Activated CD4-positive, alpha-beta memory T cell treated with anti-CD3 and anti-CD28 coated beads, Interleukin-2, amount 10 ng/mL, durations not matched to agents 7 days and 5 days (primary cell): Measurements from ENCODE around the gene NAT10. TPM values are rescaled to one million over a fixed set of nuclear protein-coding genes. Genes with fewer than 3 reads are reported as not detected.
A peak's percentile ranks its signal among the peaks of the same experiment; 100 is the strongest.

Experiments
- CTCF ChIA-PET: fragments of 350-600 bp; sonication (Branson Sonifier 250); formaldehyde crosslinking; loops from one replicate; lab custom pipeline; 2021; ENCODE audit warnings: antibody characterized with exemption, inconsistent platforms; lab: Charles Lee
- POLR2A ChIA-PET: fragments of 350-600 bp; sonication (Branson Sonifier 250); formaldehyde crosslinking; loops from one replicate; lab custom pipeline; 2021; ENCODE audit warnings: antibody characterized with exemption; lab: Charles Lee
- DNase-seq: peaks from one replicate; pipeline ENCODE4 v3.0.0-alpha.2; 2020
- H3K27ac Mint-ChIP-seq: one replicate; pipeline ENCODE4 v1.8.0; 2021; ENCODE audit warnings: mild to moderate bottlenecking, mixed read lengths
- H3K27me3 Mint-ChIP-seq: one replicate; pipeline ENCODE4 v1.8.0; 2021; ENCODE audit warnings: mixed read lengths
- H3K36me3 Mint-ChIP-seq: one replicate; pipeline ENCODE4 v1.8.0; 2021; ENCODE audit warnings: low read depth, mixed read lengths
- H3K4me1 Mint-ChIP-seq: one replicate; pipeline ENCODE4 v1.8.0; 2021; ENCODE audit warnings: mixed read lengths
- H3K4me3 Mint-ChIP-seq: one replicate; pipeline ENCODE4 v1.8.0; 2021; ENCODE audit warnings: mild to moderate bottlenecking, mixed read lengths
- H3K9me3 Mint-ChIP-seq: one replicate; pipeline ENCODE4 v1.8.0; 2021; ENCODE audit warnings: mixed read lengths
- total RNA-seq, 2 experiments: library from RNA; stranded (reverse); gene quantifications; one replicate each; pipeline ENCODE4 v1.2.3, GENCODE V29; 2021

NAT10 gene
- total RNA-seq, 2 experiments from 2014 or later = 52.9 to 57.8 TPM

- ChIA-PET CTCF (interaction anchor here (0.9 kb wide), 1 partner anchor 13 kb away, joined by 3 read pairs; no protein-coding TSS in a partner anchor), POLR2A (interaction anchor here (2.9 kb wide), 1 partner anchor 8 kb away, joined by 15 read pairs; the partner anchor contains the start of gene NAT10)
- Mint-ChIP-seq H3K27ac (no peak overlapping the region), H3K4me1 (peaks cover 8% of the 10 kb centered on the region), H3K27me3 (no peaks in the 10 kb centered on the region), H3K9me3 (no peaks in the 10 kb centered on the region), H3K4me3 (no peak overlapping the region), H3K36me3 (peaks cover 71% of the 10 kb centered on the region)
- no peak for DNase-seq
Measured at GRCh38 chr11:34114014-34114413, 8.6 kb downstream of the NAT10 start.

GRCh38 chr11:34114471-34114870, 9.0 kb downstream of the NAT10 start:
- no peak overlapping the region for H3K4me3 Mint-ChIP-seq
- no peak for DNase-seq
- H3K9me3 Mint-ChIP-seq = no peaks in the 10 kb centered on the region
- CTCF ChIA-PET = no interaction called here
- H3K4me1 Mint-ChIP-seq = peaks cover 3% of the 10 kb centered on the region
- H3K27ac Mint-ChIP-seq = no peak overlapping the region
- POLR2A ChIA-PET = interaction anchor here (2.9 kb wide), 1 partner anchor 8 kb away, joined by 15 read pairs; the partner anchor contains the start of gene NAT10
- peaks cover 69% of the 10 kb centered on the region for H3K36me3 Mint-ChIP-seq
- no peaks in the 10 kb centered on the region for H3K27me3 Mint-ChIP-seq

DNA sequence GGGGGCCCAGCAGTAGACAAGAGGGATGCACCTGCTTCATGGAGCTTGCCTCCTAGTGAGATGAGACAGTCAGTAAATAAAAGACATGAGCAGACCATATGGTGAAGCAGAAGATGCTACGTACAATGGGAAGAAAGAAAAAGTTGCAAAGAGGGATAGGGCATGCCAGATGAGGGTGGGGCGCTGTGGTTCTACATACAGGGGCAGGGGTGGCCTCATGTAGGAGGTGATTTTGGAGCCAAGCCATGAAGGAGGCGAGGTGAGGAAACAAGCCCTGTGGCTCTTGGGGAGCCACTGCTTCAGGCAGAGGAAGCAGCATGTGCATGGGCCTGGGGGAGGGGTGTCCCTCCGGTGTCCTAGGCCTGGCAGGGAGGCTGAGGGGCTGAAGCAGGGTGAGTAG, 15.2 kb downstream of the NAT10 start:
- no peak overlapping the region for H3K4me3 Mint-ChIP-seq
- no peaks in the 10 kb centered on the region for H3K4me1 Mint-ChIP-seq
- H3K27me3 Mint-ChIP-seq = no peaks in the 10 kb centered on the region
- no peak for DNase-seq
- ChIA-PET POLR2A (no interaction called here), CTCF (no interaction called here)
- no peak overlapping the region for H3K27ac Mint-ChIP-seq
- peaks cover 69% of the 10 kb centered on the region for H3K36me3 Mint-ChIP-seq
- H3K9me3 Mint-ChIP-seq = no peaks in the 10 kb centered on the region

DNA sequence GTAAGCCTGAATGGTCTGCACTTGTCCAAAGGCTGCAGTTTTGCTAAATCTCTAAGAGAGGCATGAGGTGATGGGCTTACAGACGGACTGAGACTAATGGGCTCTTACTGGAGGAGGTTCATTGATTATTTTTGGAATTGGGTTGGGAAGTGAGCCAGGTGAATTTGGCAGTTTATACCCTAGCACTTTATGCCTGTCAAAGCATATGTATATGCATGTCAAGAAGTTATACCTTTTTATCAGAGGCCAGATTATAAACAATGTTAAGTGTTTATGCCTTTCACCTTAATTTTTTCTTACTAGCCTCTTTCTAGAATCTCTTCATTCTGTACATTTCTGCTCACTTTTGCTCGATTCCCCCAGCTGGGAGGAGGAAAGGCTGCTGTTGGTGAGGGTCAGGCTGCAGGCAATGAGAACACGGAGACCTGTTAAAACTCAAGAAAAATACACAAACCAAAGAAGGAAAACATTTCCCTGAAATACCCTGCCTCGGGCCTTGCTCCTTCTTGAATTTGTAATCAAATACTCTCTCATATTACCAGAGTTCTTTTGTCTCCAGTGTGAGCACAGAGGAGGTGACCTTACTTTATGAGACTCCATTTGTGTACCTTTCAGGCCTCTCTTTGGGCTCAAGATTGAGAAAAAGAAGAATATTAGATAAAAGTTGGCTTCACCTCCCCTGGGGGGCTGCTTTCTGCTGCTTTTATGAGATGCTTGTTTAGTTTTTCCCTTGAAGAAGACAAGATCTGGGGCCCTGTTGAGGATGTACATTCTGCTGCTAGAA, 19.6 kb downstream of the NAT10 start:
- Mint-ChIP-seq H3K4me1 (no peaks in the 10 kb centered on the region), H3K27ac (no peak overlapping the region), H3K36me3 (peaks cover 56% of the 10 kb centered on the region), H3K9me3 (no peaks in the 10 kb centered on the region), H3K4me3 (no peak overlapping the region), H3K27me3 (no peaks in the 10 kb centered on the region)
- no peak for DNase-seq
- POLR2A ChIA-PET = no interaction called here
- CTCF ChIA-PET = no interaction called here

DNA sequence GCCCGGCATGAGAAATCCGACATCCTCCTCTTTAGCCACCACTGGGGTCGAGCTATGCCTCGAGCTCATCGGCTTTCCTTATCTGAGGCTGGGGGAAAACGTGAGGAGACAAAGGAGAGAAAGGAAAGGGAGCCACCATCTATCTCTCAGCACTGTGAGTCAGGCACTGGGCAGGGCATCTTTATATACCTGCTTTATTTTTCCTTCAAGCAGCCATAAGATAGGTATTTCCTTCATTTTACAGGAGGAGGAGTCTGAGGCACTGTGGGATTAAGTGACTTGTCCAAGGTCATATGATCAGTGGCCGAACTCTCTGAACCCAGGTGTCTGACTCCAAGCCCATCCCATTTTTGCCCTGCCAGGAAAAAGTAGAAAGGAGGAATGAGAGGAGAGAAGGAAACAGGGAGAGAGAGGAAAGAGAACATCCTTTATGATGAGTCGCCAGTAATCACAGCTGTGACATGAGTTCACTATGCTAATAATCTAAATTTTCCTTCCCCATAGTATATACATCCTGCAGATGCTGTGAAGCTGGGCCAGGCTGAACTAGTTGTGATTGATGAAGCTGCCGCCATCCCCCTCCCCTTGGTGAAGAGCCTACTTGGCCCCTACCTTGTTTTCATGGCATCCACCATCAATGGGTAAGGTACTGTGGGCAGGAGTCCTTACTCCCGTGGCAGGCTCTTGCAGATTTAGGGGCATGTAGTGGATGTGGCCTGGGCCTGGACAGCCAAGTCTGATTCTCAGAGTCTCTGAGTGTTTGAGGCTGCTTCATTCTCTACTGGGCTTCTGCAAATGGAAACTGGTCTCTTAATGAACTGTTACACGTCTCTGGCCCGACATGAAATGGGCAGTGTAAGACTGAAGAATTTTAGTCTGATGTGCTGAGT, 21.8 kb downstream of the NAT10 start:
- peaks cover 56% of the 10 kb centered on the region for H3K36me3 Mint-ChIP-seq
- no peaks in the 10 kb centered on the region for H3K9me3 Mint-ChIP-seq
- no peak for DNase-seq
- POLR2A ChIA-PET = no interaction called here
- no peaks in the 10 kb centered on the region for H3K27me3 Mint-ChIP-seq
- CTCF ChIA-PET = interaction anchor here (0.7 to 1.0 kb wide), 2 partner anchors 14 to 21 kb away, joined by 3 to 4 read pairs; partner anchors contain the start of gene NAT10
- H3K27ac Mint-ChIP-seq = no peak overlapping the region
- H3K4me3 Mint-ChIP-seq = no peak overlapping the region
- no peaks in the 10 kb centered on the region for H3K4me1 Mint-ChIP-seq

DNA sequence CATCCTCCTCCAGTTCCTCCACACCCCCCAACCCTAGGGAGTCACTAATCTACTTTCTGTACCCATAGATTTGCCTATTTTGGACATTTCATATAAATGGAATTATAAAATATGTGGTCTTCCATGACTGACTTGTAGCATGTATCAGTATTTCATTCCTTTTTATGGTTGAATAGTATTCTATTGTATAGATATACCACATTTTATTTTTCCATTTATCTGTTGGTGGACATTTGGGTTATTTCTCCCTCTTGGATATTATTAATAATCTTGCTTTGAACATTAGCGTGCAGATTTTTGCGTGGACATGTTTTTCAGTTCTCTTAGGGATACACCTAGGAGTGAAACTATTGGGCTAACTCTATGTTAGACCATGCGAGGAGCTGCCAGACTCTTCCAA, 23.4 kb downstream of the NAT10 start:
- Mint-ChIP-seq H3K36me3 (peaks cover 54% of the 10 kb centered on the region), H3K4me3 (no peak overlapping the region), H3K4me1 (no peaks in the 10 kb centered on the region), H3K9me3 (no peaks in the 10 kb centered on the region), H3K27ac (no peak overlapping the region), H3K27me3 (no peaks in the 10 kb centered on the region)
- no peak for DNase-seq
- CTCF ChIA-PET = no interaction called here
- POLR2A ChIA-PET = no interaction called here

DNA sequence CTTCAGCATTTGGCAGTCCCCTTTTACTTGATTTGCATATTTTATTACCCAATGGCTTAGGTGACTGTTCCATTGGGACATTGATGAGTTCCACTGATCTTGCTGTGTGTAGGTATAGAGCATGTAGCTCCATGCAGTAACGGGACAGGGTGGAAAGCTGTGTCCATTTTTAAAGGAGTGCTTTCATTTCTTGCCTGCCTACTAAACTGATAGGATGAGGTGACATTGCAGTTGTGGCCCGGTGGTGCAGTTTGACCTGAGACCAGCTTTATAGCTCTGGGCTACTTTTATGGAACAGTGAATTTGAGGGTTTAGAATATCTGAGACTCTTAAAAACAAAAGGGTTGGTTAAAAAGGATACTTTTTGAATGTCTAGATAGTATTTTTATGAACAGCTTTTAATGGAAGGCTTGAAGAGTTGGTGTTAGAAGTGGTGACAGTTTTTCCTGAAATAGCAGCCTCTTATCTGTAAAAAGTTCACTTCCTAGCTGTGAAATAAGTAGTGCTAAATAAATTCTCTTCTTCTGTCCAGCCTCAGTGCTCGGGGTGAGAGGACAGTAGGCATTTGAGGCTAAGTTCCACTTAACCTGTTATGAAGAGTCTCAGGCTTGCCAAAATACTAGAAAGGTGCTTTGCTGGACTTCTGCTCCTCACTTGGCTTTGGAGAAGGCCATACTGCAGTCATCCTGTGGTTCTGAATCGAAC, 27.0 kb downstream of the NAT10 start:
- H3K27me3 Mint-ChIP-seq = no peaks in the 10 kb centered on the region
- peaks cover 57% of the 10 kb centered on the region for H3K36me3 Mint-ChIP-seq
- H3K9me3 Mint-ChIP-seq = no peaks in the 10 kb centered on the region
- H3K4me1 Mint-ChIP-seq = peaks cover 18% of the 10 kb centered on the region
- H3K4me3 Mint-ChIP-seq = no peak overlapping the region
- no peak for DNase-seq
- H3K27ac Mint-ChIP-seq = no peak overlapping the region
- CTCF ChIA-PET = interaction anchor here (0.9 kb wide), 1 partner anchor 42 kb away, joined by 4 read pairs; no protein-coding TSS in a partner anchor
- POLR2A ChIA-PET = no interaction called here

DNA sequence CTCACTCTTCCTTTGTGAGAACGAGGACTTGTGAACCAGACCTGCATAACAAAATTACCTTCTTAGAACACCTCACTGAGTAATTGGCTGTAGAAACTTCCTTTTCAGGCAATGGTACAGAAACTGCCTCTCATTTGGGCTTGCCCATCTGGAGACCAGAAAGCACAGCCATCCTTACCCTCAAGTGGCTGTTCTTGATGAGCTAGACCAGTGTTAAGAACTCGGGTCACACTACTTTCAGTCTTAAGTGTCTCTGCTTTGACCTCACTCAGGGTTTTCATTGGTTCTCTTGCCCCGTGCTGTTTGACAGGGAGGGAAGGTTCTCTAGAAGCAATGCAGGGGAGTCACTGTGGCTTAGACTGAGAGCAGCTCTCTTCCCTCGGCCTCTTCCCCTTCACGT, 29.3 kb downstream of the NAT10 start:
- Mint-ChIP-seq H3K4me3 (no peak overlapping the region), H3K27me3 (no peaks in the 10 kb centered on the region), H3K9me3 (no peaks in the 10 kb centered on the region), H3K36me3 (peaks cover 63% of the 10 kb centered on the region), H3K4me1 (peaks cover 18% of the 10 kb centered on the region), H3K27ac (peak overlapping the region; percentile 52)
- no peak for DNase-seq
- ChIA-PET CTCF (no interaction called here), POLR2A (interaction anchor here (0.9 to 1.6 kb wide), 2 partner anchors 30 to 82 kb away, joined by 3 to 5 read pairs; partner anchors contain the start of gene NAT10)

DNA sequence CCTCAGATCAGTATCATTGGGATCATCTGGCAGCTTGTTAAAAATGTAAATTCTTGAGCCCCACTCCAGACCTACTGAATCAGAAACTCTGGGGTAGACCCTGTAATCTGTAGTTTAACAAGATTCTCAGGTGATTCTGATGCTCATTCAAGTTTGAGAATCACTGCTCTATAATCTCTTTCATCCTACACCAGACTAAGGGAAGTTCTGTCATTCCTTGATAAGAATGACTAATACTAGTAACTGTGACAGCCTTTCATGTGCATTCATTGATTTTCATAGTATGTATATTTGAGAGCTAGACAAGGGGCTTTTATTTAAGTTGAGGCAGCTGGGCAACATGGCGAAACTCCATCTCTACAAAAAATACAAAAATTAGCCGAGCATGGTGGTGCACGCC, 30.0 kb downstream of the NAT10 start:
- POLR2A ChIA-PET = interaction anchor here (0.6 to 1.6 kb wide), 2 partner anchors 30 to 116 kb away, joined by 3 to 5 read pairs; partner anchors contain the start of gene NAT10
- peaks cover 18% of the 10 kb centered on the region for H3K4me1 Mint-ChIP-seq
- CTCF ChIA-PET = no interaction called here
- H3K4me3 Mint-ChIP-seq = no peak overlapping the region
- H3K27ac Mint-ChIP-seq = no peak overlapping the region
- no peaks in the 10 kb centered on the region for H3K27me3 Mint-ChIP-seq
- DNase-seq = no peak
- no peaks in the 10 kb centered on the region for H3K9me3 Mint-ChIP-seq
- peaks cover 66% of the 10 kb centered on the region for H3K36me3 Mint-ChIP-seq

DNA sequence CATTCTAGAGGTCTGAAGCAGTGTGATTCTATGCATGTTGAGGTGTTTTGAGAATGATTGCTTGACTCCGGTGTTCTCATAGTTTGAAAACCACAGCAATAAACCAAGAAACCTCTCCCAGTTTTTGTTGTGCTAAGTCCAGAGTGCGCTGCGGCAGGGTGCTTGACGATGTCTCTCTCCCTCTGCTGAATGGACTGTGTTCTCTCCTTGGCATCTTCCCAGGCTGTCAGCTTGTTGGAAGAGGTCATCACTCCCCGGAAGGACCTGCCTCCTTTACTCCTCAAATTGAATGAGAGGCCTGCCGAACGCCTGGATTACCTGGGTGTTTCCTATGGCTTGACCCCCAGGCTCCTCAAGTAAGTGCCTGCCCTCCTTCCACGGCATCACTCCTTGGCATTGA, 31.0 kb downstream of the NAT10 start:
- Mint-ChIP-seq H3K27ac (peak overlapping the region; percentile 11), H3K4me3 (no peak overlapping the region), H3K36me3 (peaks cover 71% of the 10 kb centered on the region), H3K4me1 (peaks cover 18% of the 10 kb centered on the region), H3K9me3 (no peaks in the 10 kb centered on the region), H3K27me3 (no peaks in the 10 kb centered on the region)
- CTCF ChIA-PET = no interaction called here
- POLR2A ChIA-PET = no interaction called here
- DNase-seq = no peak

DNA sequence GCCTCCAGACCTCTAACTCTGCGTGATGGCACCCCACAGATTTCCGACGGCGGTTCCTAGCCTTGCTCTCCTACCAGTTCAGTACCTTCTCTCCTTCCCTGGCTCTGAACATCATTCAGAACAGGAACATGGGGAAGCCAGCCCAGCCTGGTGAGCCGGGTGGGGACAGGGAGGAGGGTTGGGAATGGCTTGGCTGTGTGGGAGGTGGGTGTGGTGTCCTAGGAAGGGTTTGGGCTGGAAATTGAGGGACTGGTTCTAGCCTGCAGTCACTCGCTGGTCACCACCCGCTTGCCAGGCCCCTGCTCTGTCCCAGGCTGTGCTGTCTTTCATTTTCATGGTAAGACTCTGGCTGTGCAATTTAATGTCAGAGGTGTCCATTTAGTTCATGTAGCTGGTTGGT, 33.9 kb downstream of the NAT10 start:
- Mint-ChIP-seq H3K4me3 (no peak overlapping the region), H3K27me3 (no peaks in the 10 kb centered on the region), H3K27ac (no peak overlapping the region), H3K4me1 (peaks cover 14% of the 10 kb centered on the region), H3K9me3 (no peaks in the 10 kb centered on the region), H3K36me3 (peaks cover 75% of the 10 kb centered on the region)
- CTCF ChIA-PET = no interaction called here
- POLR2A ChIA-PET = interaction anchor here (1.1 to 1.6 kb wide), 2 partner anchors 12 to 33 kb away, joined by 4 to 5 read pairs; no protein-coding TSS in a partner anchor
- DNase-seq = no peak

DNA sequence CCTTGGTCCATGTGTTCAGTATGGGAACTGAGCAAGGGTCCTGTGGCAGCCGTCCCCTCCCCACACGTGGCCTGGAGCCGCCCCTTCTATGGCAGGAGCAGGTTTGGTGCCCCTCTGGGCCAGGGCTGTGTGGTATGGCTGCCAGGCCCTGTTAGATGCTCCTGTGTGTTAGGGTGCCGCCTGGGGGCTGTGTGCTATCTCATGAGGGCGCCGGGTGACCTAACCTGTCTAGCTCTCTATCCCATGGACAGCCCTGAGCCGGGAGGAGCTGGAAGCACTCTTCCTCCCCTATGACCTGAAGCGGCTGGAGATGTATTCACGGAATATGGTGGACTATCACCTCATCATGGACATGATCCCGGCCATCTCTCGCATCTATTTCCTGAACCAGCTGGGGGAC, 34.7 kb downstream of the NAT10 start:
- peaks cover 6% of the 10 kb centered on the region for H3K4me1 Mint-ChIP-seq
- CTCF ChIA-PET = no interaction called here
- H3K4me3 Mint-ChIP-seq = no peak overlapping the region
- no peak overlapping the region for H3K27ac Mint-ChIP-seq
- H3K36me3 Mint-ChIP-seq = peaks cover 69% of the 10 kb centered on the region
- no peaks in the 10 kb centered on the region for H3K27me3 Mint-ChIP-seq
- no peaks in the 10 kb centered on the region for H3K9me3 Mint-ChIP-seq
- no peak for DNase-seq
- POLR2A ChIA-PET = interaction anchor here (1.1 to 1.6 kb wide), 2 partner anchors 11 to 34 kb away, joined by 4 to 5 read pairs; no protein-coding TSS in a partner anchor
